Duodenal mucosa (tissue), 2 donors: ENCODE measurements around the gene STARD10.
A peak's percentile ranks its signal among the peaks of the same experiment; 100 is the strongest.
"Not testable (repeated sequence)": the region's sequence is repeated elsewhere in the genome, so short reads cannot be mapped to it uniquely, and the experiment has no call there.

Experiments used
- H3K27ac ChIP-seq: one replicate; pipeline ENCODE4 v1.7.0; 2013; ENCODE audit warnings: low read depth, low read length
- H3K27me3 ChIP-seq, 2 donors: one replicate each; pipeline ENCODE4 v1.7.0; 2013; ENCODE audit warnings: low read length in 2 of 2, control low read depth in 1 of 2; ENCODE audit not compliant: insufficient read depth in 2 of 2, control insufficient read depth in 1 of 2
- H3K36me3 ChIP-seq, 2 donors: one replicate each; pipeline ENCODE4 v1.7.0; 2013; ENCODE audit warnings: low read length in 2 of 2, control low read depth in 1 of 2; ENCODE audit not compliant: insufficient read depth in 2 of 2, control insufficient read depth in 1 of 2
- H3K4me1 ChIP-seq, 2 donors: one replicate each; pipeline ENCODE4 v1.7.0; 2013; ENCODE audit warnings: low read length in 2 of 2, control low read depth in 1 of 2; ENCODE audit not compliant: insufficient read depth in 2 of 2, control insufficient read depth in 1 of 2
- H3K4me3 ChIP-seq, 2 donors: one replicate each; pipeline ENCODE4 v1.7.0; 2013; ENCODE audit warnings: low read length in 2 of 2, low read depth in 1 of 2
- H3K9ac ChIP-seq, 2 donors: one replicate each; pipeline ENCODE4 v1.7.0; 2013; ENCODE audit warnings: low read length in 2 of 2, low read depth in 1 of 2
- H3K9me3 ChIP-seq, 2 donors: one replicate each; pipeline ENCODE4 v1.7.0; 2013; ENCODE audit warnings: low read length in 2 of 2, control low read depth in 1 of 2; ENCODE audit not compliant: control insufficient read depth in 1 of 2

STARD10 gene

GRCh38 chr11:72833083-72833733, 39.4 kb upstream of the STARD10 start:
- Histone ChIP-seq H3K27me3 (no peaks in the 10 kb centered on the region), H3K4me1 (peaks cover 17 to 20% of the 10 kb centered on the region in 2 donors), H3K27ac (no peak overlapping the region), H3K9ac (no peak overlapping the region), H3K4me3 (no peak overlapping the region), H3K36me3 (peaks cover 0 to 12% of the 10 kb centered on the region in 2 donors), H3K9me3 (no peaks in the 10 kb centered on the region)

GRCh38 chr11:72832301-72833082, 38.6 kb upstream of the STARD10 start:
- Histone ChIP-seq H3K4me3 (no peak overlapping the region), H3K36me3 (peaks cover 0 to 12% of the 10 kb centered on the region in 2 donors), H3K4me1 (peaks cover 22 to 24% of the 10 kb centered on the region in 2 donors), H3K27ac (no peak overlapping the region), H3K9me3 (no peaks in the 10 kb centered on the region), H3K9ac (no peak overlapping the region), H3K27me3 (no peaks in the 10 kb centered on the region)

DNA sequence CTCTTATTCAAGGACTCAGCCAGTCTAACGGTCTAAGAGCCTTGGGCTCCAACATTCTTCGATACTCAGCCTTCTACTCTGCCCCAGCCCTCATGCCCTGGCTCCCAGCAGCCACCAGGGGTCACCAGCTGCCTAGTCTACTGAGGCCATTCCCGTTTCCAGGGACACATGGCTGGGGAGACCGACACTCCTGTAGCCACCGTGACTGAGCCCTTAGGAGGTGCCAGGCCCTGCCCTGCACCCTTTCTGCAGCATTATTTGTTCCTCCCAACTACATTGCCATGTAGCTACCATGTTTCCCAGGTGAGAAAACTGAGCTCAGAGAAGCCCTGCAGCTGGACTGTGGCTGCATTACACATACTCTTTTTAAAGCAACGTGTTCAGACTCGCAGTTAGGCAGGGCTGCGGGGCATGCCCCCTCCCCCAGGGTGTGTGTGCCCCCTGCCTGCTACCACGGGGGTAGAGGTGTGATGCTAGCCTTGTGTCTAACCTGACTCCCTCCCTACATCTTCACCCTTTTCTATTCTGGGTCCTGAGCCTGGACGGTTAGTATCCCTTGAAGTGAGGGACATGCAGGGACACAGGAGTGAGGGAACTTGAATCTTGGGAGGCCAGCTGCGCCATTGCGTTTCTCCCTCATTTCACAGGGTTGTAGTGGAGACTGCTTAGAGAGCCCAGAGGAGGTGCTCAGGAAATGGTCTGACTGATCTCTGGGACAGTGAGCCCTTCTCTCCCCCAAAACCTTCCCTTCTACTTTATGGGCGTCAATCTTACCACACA, 37.9 kb upstream of the STARD10 start:
- peaks cover 22 to 24% of the 10 kb centered on the region in 2 donors for H3K4me1 ChIP-seq
- H3K36me3 ChIP-seq, result peaks cover 0 to 9% of the 10 kb centered on the region in 2 donors
- H3K4me3 ChIP-seq, result no peak overlapping the region
- no peaks in the 10 kb centered on the region for H3K27me3 ChIP-seq
- no peaks in the 10 kb centered on the region for H3K9me3 ChIP-seq
- H3K27ac ChIP-seq, result no peak overlapping the region
- H3K9ac ChIP-seq, result peak overlapping the region in 1 of 2 donors; percentile 20

- Histone ChIP-seq H3K4me1 (peaks cover 15 to 21% of the 10 kb centered on the region in 2 donors), H3K4me3 (no peak overlapping the region), H3K27me3 (no peaks in the 10 kb centered on the region), H3K36me3 (peaks cover 0 to 9% of the 10 kb centered on the region in 2 donors), H3K9ac (no peak overlapping the region), H3K9me3 (no peaks in the 10 kb centered on the region), H3K27ac (no peak overlapping the region)
These were observed 36.2 kb upstream of the STARD10 start for GRCh38 chr11:72829884-72830533.

- Histone ChIP-seq H3K27ac (no peak overlapping the region), H3K4me3 (no peak overlapping the region), H3K27me3 (no peaks in the 10 kb centered on the region), H3K9ac (peak overlapping the region in 1 of 2 donors; percentile 32), H3K4me1 (peaks cover 15 to 21% of the 10 kb centered on the region in 2 donors), H3K36me3 (peaks cover 0 to 9% of the 10 kb centered on the region in 2 donors), H3K9me3 (no peaks in the 10 kb centered on the region)
These were observed 35.3 kb upstream of the STARD10 start for GRCh38 chr11:72829178-72829577.

DNA sequence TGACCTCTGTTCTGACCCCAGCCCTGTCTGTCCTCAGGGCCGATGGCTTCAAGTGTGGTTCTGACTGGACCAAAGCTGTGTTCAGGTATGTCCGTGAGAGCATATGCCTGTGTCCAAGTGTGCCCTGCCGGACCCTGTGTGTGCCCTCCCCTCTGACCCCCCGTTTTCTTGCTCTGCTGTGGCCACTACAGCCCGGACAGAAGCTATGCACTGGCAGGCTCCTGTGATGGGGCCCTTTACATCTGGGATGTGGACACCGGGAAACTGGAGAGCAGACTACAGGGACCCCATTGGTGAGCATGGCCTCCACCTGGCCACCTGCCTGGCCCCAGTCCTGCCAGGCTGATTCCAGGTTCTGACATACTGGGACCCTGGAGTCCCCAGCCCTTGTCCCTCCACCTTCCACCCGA, 34.9 kb upstream of the STARD10 start:
- Histone ChIP-seq H3K4me1 (peaks cover 15 to 21% of the 10 kb centered on the region in 2 donors), H3K9ac (peak overlapping the region; percentile 30 to 32), H3K27ac (no peak overlapping the region)

DNA sequence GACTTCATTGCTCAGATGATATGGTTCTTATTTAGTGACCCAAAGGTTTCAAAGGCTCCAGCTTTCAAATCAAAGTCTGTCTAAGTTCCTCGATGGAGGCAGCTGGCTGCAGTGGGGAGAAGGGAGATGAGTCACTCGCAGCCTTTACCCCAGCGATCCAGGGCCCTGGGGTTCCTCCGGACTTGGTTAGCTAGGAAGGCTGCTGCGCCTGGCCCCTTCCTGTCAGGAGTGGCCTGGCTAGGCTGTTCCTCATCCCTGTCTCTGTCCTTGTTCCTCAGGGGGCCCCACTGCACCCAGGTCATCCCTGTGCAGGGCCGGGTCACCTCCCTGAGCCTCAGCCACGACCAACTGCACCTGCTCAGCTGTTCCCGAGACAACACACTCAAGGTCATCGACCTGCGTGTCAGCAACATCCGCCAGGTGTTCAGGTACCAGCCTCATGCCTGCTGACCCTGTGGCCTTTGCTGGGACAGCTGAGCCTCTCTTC, 34.3 kb upstream of the STARD10 start:
- H3K9ac ChIP-seq, result peak overlapping the region; percentile 30 to 32
- no peaks in the 10 kb centered on the region for H3K9me3 ChIP-seq
- H3K27ac ChIP-seq, result peak overlapping the region; percentile 54
- H3K4me1 ChIP-seq, result peaks cover 15 to 21% of the 10 kb centered on the region in 2 donors
- peaks cover 0 to 9% of the 10 kb centered on the region in 2 donors for H3K36me3 ChIP-seq
- H3K4me3 ChIP-seq, result peak overlapping the region in 1 of 2 donors; percentile 45
- no peaks in the 10 kb centered on the region for H3K27me3 ChIP-seq

More for the DNA sequence above, 34.9 kb upstream of the STARD10 start:
- H3K9me3 ChIP-seq, result no peaks in the 10 kb centered on the region
- no peaks in the 10 kb centered on the region for H3K27me3 ChIP-seq
- peaks cover 0 to 9% of the 10 kb centered on the region in 2 donors for H3K36me3 ChIP-seq
- H3K4me3 ChIP-seq, result no peak overlapping the region

DNA sequence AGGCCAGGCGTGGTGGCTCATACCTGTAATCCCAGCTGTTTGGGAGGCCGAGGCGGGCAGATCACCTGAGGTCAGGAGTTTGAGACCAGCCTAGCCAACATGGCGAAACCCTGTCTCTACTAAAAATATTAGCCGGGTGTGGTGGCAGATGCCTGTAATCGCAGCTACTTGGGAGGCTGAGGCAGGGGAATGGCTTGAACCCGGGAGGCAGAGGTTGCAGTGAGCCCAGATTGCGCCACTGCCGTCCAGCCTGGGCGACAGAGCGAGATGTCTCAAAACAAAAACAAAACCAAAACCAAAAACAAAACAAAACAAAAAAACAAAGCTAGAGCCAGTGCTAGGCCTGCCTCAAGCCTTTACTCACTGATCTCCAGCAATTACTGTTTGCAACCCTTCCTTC, 33.8 kb upstream of the STARD10 start:
- H3K36me3 ChIP-seq, H3K9ac ChIP-seq, H3K9me3 ChIP-seq, H3K27me3 ChIP-seq, H3K27ac ChIP-seq: not testable (repeated sequence)
- peaks cover 15 to 21% of the 10 kb centered on the region in 2 donors for H3K4me1 ChIP-seq
- H3K4me3 ChIP-seq, result peak overlapping the region in 1 of 2 donors; percentile 45

DNA sequence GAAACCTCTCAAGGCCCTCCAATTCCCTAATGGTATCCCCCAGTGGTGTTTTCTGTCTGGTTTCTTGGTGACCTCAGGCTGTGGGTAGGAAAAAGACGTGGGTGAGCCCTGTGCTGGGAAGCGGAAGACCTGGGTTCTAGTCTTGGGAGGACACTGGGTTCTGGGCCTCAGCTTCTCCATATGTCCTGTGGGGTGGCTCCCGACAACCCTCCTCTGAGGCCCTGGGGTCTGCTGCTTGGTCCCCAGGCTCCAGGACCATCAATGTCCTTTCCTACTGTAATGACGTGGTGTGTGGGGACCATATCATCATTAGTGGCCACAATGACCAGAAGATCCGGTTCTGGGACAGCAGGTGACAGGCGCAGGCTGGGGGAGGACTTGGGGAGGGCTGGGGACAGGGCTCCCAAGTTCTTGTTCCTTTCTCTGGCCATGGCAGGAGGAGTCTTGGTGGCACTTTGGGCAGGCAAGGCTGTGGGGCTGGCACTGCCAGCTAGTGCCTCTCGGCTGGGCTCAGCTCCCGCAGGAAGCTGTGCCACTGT, 33.2 kb upstream of the STARD10 start:
- H3K9me3 ChIP-seq, result no peaks in the 10 kb centered on the region
- H3K9ac ChIP-seq, result no peak overlapping the region
- no peak overlapping the region for H3K27ac ChIP-seq
- H3K27me3 ChIP-seq, result no peaks in the 10 kb centered on the region
- H3K4me1 ChIP-seq, result peaks cover 15 to 17% of the 10 kb centered on the region in 2 donors
- H3K36me3 ChIP-seq, result peaks cover 0 to 9% of the 10 kb centered on the region in 2 donors
- H3K4me3 ChIP-seq, result no peak overlapping the region
